Uterus (tissue), 4 donors: ENCODE data around the gene PC. TPM values are rescaled to one million over a fixed set of nuclear protein-coding genes. Genes with fewer than 3 reads are reported as not detected.

ENCODE experiments used
- DNase-seq, 2 donors: peaks; one replicate each; pipeline ENCODE4 v3.0.0-alpha.2; 2019 to 2020
- H3K27ac ChIP-seq, 2 donors: fragments of 200-600 bp; sonication (generic); 1 replicate in 1 of 2; 2 replicates in 1 of 2; pipeline ENCODE4 v1.5.1; 2016 to 2018
- H3K27me3 ChIP-seq, 2 donors: fragments of 200-600 bp; sonication (generic); one replicate each; pipeline ENCODE4 v1.5.1; 2018 to 2019; ENCODE audit warnings: control low read depth in 1 of 2
- H3K36me3 ChIP-seq, 2 donors: fragments of 200-600 bp; sonication (generic); one replicate each; pipeline ENCODE4 v1.5.1; 2019; ENCODE audit warnings: control low read depth in 1 of 2
- H3K4me1 ChIP-seq, 2 donors: fragments of 200-600 bp; sonication (generic); one replicate each; pipeline ENCODE4 v1.5.1; 2018 to 2019; ENCODE audit warnings: control low read depth in 1 of 2
- H3K4me3 ChIP-seq, 2 donors: fragments of 200-600 bp; sonication (generic); 1 replicate in 1 of 2; 2 replicates in 1 of 2; pipeline ENCODE4 v1.5.1; 2018 to 2019; ENCODE audit warnings: mild to moderate bottlenecking in 1 of 2
- H3K9me3 ChIP-seq, 2 donors: fragments of 200-600 bp; sonication (generic); one replicate each; pipeline ENCODE4 v1.5.1; 2019; ENCODE audit warnings: control low read depth in 1 of 2
- POLR2A ChIP-seq, 2 donors: fragments of 450-650 bp; IDR thresholded peaks; one replicate each; pipeline ENCODE4 v1.6.1; 2016; ENCODE audit warnings: antibody characterized with exemption in 2 of 2, mild to moderate bottlenecking in 1 of 2, moderate library complexity in 1 of 2
- intact Hi-C: fragments of 100-400 bp; cut with DNase I; formaldehyde crosslinking; loops from one replicate; pipeline ENCODE4 v1.15.1; 2023; ENCODE audit warnings: low total_unique reads
- total RNA-seq, 4 donors: library from RNA; depleted of rRNA in 3 of 4; stranded (reverse); fragments of >200 nt in 3 of 4; gene quantifications; one replicate each; pipeline versions ENCODE4 v1.1.0 to v1.2.4, GENCODE V29; 2014 to 2023
- TF ChIP-seq, protein P1 (sequence below), 4 experiments: fragments of 200-600 bp in 2 of 4; fragments of 450-650 bp in 2 of 4; sonication (generic) in 2 of 4; IDR thresholded peaks; one replicate each; pipeline ENCODE4 v1.5.1; 2016 to 2019; ENCODE audit warnings: antibody characterized with exemption in 4 of 4, mild to moderate bottlenecking in 2 of 4, moderate library complexity in 1 of 4
- donor health status: DM: yes; HTN: yes; CAD: no.

Gene PC
- total RNA-seq, 4 donors from 2014 or later: 7.1 to 13.8 (median 8.1) TPM

DNA sequence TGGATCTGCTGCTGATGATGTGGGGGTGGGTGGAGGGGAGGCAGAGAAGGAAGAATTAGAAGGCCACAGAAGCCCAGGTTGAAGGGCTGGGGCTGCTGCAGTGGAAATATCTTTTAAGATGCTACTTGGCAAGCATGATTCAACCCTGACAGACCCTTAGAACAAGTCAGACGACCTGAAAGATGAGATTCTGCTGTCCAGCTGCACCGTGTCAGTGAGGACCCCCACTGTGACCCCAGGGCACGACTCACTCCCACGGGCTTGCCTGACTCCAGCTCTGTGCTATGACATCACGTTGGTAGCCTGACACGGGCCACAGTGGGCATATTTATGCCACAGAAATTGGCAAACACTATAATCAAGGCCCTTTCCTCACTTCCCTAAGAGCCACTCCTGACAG is 65.3 kb downstream of the PC start:
- no peak for DNase-seq
- intact Hi-C loops: no loop called here
- Histone ChIP-seq H3K27me3 (no peaks in the 10 kb centered on the region), H3K4me3 (no peak overlapping the region), H3K4me1 (no peaks in the 10 kb centered on the region), H3K36me3 (no peaks in the 10 kb centered on the region), H3K27ac (no peak overlapping the region), H3K9me3 (no peaks in the 10 kb centered on the region)
- TF ChIP-seq, protein P1, sequence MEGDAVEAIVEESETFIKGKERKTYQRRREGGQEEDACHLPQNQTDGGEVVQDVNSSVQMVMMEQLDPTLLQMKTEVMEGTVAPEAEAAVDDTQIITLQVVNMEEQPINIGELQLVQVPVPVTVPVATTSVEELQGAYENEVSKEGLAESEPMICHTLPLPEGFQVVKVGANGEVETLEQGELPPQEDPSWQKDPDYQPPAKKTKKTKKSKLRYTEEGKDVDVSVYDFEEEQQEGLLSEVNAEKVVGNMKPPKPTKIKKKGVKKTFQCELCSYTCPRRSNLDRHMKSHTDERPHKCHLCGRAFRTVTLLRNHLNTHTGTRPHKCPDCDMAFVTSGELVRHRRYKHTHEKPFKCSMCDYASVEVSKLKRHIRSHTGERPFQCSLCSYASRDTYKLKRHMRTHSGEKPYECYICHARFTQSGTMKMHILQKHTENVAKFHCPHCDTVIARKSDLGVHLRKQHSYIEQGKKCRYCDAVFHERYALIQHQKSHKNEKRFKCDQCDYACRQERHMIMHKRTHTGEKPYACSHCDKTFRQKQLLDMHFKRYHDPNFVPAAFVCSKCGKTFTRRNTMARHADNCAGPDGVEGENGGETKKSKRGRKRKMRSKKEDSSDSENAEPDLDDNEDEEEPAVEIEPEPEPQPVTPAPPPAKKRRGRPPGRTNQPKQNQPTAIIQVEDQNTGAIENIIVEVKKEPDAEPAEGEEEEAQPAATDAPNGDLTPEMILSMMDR (IDR thresholded peaks at IDR 0.05): no peak

DNA sequence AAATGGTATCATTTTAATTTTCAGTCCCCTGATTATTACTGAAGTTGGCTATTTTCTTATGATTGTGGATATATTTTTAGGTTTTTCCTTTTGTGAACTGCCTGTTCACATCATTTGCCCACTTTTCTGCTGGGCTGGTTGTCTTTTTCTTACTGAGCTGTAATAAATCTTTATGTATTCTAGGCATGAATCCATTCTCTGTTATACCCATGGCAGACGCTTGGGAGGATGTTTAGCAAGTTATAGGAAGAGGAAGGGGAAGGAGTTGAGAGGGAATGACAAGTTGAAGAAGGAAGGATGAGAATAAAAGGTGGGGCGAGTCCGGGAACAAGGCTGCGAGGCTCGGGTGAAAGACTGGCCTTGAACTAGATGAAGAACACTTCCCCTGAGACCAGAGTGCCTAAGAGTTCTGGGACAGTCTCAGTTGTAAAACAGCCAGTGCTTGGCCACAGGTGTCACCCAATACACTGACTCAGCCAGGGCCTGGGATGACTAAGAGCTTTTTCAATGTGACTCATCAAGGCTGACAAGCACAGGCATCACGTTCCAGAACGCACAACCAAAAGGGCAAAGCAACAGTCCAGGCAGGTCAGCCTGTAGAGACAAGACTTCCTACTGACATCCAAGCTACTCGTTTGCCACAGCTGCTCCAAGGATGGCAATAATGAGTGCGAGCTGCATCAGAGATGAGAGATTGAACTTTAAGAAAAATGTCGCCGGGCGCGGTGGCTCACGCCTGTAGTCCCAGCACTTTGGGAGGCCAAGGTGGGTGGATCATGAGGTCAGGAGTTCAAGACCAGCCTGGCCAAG is 66.1 kb downstream of the PC start:
- no peak overlapping the region for H3K27ac ChIP-seq
- intact Hi-C loops: no loop called here

DNA sequence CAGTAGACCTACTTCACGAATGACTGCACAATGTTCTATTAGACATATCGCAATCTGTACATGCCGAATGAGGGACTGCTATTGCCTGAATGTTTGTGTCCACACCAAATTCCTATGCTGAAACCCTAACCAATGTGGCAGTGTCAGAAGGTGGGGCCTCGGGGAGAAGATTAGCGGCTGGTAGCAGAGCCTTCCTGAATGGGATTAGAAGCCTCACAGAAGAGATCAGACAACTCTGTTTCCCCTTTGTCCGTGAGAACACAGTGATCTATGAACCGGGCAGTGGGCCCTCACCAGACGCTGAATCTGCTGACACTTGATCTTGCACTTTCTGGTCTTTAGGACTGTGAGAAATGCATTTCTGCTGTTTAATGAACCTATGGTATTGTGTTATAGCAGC is 68.2 kb downstream of the PC start:
- TF ChIP-seq, protein P1 (IDR thresholded peaks at IDR 0.05): no peak
- TF ChIP-seq POLR2A (IDR thresholded peaks at IDR 0.05): no peak
- Histone ChIP-seq H3K9me3 (no peaks in the 10 kb centered on the region), H3K27ac (no peak overlapping the region), H3K27me3 (no peaks in the 10 kb centered on the region), H3K4me1 (no peaks in the 10 kb centered on the region), H3K36me3 (no peaks in the 10 kb centered on the region), H3K4me3 (no peak overlapping the region)
- DNase-seq: no peak
- intact Hi-C loops: no loop called here

More for the DNA sequence above, 66.1 kb downstream of the PC start:
- H3K4me3 ChIP-seq: no peak overlapping the region
- H3K4me1 ChIP-seq: no peaks in the 10 kb centered on the region
- no peaks in the 10 kb centered on the region for H3K9me3 ChIP-seq
- DNase-seq: no peak
- no peaks in the 10 kb centered on the region for H3K27me3 ChIP-seq
- H3K36me3 ChIP-seq: no peaks in the 10 kb centered on the region
- TF ChIP-seq, protein P1 (IDR thresholded peaks at IDR 0.05): no peak

DNA sequence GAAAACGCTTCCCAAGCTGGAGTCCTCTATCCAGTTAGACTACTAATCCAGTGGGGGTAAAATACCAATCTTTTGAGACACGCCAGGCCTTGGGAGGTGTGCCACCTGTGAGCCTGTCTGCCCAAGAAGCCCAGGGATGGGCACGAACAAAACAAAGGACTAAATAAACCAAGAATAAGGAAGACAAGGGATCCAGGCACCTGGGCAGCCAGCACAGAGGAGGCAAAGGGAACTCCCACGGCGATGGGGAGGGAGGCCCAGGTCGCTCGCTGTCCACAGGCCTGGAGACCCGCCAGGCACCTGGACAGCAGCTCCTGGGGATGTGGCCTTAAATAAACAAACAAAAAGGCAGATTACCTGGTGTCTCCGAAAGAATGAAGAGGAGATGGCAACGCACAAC is 69.9 kb downstream of the PC start:
- Histone ChIP-seq H3K27ac (no peak overlapping the region), H3K4me1 (no peaks in the 10 kb centered on the region), H3K27me3 (no peaks in the 10 kb centered on the region), H3K4me3 (no peak overlapping the region), H3K36me3 (no peaks in the 10 kb centered on the region), H3K9me3 (no peaks in the 10 kb centered on the region)
- no peak for DNase-seq
- TF ChIP-seq, protein P1 (IDR thresholded peaks at IDR 0.05): no peak
- TF ChIP-seq POLR2A (IDR thresholded peaks at IDR 0.05): no peak
- intact Hi-C loops: no loop called here

DNA sequence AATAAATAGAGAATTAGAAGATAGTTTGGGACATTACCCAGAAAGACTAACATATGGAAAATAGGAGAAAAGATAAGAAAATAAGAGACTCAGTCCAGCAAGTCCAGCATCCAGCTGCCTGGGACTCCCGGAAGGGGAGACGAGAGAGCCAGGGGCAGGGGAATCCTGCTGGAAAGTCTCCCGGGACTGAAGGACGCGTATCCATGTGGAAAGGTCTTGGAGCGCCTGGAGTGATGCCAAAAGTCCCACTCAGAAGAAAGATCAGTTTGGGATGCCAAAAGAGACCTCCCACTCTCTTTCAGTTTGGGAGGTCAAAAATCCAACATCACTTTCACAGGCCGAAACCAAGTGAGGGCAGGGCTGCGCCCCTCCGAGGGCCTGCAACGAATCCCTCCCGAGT is 70.7 kb downstream of the PC start:
- Histone ChIP-seq H3K4me1 (no peaks in the 10 kb centered on the region), H3K4me3 (no peak overlapping the region), H3K36me3 (no peaks in the 10 kb centered on the region), H3K9me3 (no peaks in the 10 kb centered on the region), H3K27me3 (no peaks in the 10 kb centered on the region), H3K27ac (no peak overlapping the region)
- intact Hi-C loops: no loop called here
- no peak for DNase-seq
- TF ChIP-seq, protein P1 (IDR thresholded peaks at IDR 0.05): no peak
- no peak for TF ChIP-seq POLR2A (IDR thresholded peaks at IDR 0.05)
